Activated CD8-positive, alpha-beta memory T cell treated with anti-CD3 and anti-CD28 coated beads, Interleukin-2, amount 50 U/mL, for 24 hours (primary cell): ENCODE measurements around the gene LIG4.
"Not testable (repeated sequence)": the region's sequence is repeated elsewhere in the genome, so short reads cannot be mapped to it uniquely, and the experiment has no call there.

Experiments
- DNase-seq: peaks from one replicate; pipeline ENCODE4 v3.0.0-alpha.2; 2020; ENCODE audit errors: extremely low read depth

Gene LIG4

DNA sequence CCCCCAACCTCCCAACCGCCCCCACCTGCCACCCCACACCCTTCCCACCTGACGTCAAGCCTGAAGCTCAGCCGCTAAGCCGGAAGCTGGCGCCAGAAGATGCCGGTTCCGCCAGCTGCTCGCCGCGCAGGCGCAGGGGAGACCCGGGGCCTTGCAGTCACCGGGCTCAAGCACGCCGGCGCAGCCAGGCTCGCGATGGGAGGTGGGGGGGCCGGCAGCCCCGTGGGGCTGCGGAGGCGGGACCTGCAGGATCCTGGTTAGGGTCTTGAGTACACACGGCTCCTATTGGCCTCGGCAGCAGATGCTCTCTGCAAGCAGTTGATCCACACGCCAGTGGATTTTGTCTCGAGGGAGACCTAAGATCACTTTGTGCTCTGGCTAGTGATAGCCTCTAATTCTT, at the start of gene LIG4:
Gene LIG4, minus strand, starts transcription at position 101 of the 400 bp plus-strand sequence. CDS start 4,268 bp downstream, outside the sequence.
- DNase-seq = peak; percentile 80

DNA sequence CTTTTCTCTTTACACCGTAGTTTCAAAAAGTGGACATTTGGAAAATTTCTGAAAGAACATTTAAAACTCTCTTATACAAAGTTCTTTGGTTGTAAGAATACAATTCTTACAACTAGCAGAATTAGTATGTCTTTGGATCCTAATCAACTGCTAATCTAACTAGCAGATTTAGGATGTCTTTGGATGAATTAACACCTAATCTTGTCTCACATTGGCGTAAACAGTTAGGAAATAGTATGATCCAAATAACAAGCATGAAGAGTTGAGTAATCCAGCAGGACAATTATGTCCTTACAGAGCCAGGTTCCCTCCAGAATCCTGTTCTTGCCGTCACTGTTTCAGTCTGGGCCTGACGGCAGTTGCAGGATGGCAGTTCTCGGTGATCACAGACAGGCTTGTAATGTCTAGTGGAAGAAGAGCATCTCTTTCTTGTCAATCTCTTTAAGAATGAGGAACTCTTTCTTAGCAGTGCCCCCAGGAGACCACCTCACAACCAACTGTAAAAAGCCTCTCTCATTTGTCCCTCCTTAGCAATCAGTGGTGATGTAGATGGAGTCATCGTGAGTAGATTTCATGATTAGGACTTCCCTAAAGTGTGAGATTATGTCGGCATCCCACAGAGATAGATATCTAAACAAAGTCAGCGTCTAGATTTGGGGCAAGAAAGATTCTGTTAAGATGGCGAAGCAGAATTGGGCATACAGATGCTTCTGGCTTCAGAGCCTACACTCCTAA, 48.5 kb upstream of the LIG4 start:
- no peak for DNase-seq

DNA sequence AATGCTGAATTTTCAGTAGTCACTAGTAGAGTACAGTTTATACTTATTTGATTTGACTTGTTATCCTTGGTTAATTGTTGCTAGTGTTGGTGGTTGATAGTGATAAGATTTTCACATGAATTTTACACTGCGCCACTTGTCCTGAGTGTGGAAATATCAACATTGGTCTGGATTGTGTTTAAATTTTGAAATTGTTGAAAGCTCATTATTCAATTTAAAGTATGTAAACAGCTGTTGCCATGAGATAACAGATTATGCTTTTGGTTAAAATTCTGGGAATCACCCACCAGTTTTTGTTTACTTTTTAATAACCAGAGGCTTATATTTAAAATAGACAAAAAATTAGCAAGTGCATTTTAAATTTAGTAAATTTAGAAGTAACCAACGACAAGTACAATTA, 41.9 kb upstream of the LIG4 start:
- DNase-seq = no peak

DNA sequence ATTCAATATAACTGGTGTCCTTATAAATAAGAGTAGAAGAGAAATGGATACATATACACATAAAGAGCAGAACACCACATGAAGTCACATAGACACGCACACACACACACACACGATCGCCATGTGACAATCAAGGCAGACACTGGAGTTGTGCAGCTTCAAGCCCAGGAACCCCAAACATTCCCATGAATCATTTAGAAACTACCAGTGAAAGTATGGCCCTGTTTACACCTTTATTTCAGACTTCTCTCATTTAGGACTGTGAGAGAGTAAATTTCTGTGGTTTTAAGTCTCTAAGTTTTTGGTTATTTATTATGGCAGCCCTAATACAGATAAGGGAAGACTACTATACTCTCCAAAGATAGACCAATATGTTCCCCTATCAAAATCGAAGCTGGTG, 33.8 kb upstream of the LIG4 start:
- DNase-seq = no peak

DNA sequence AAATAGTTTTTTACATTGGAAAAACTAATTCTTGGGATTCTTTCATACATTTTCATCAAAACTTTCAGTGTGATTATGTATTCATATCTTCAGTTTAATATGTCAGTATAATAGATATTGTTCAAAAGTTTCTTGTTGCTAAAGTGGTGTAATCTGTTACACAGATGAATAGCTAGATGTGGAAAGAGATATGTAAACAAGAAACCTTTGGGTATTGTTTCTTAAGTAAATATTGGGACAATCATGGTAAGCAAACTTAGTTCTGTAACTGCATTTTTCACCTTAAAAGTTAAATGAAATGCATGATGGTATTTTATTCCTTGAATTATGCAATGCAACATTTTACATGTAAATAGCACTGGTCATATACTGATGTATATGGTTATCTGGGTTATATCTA, 15.0 kb upstream of the LIG4 start:
- DNase-seq = no peak

DNA sequence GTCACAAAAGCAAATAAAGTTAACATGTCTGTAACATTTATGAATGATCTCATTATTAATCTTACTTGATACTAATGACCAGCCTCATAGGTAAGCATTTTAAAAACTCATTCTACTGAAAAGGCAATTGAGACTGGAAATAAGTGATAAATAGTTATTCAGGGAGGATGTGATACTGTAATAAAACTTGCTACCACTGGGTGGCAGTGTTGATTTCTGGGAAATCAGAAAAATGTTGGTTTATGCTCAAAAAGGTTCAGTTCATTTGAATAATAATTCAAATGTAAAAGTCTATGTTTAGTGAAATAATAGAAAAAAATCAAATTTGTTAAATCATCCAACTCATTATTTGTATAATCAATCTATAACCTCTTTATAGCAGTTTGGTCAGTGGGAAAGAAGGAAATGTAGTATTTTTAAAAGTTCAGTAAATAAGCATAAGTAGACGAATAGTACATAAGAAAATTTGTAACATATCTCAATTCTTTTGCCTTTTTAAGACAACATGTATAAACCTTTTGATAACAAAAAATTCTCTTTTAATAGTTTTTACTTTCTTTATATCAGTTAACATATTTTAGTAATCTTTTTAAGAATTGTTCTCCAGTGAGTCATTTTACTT, 12.4 kb upstream of the LIG4 start:
- DNase-seq = no peak

DNA sequence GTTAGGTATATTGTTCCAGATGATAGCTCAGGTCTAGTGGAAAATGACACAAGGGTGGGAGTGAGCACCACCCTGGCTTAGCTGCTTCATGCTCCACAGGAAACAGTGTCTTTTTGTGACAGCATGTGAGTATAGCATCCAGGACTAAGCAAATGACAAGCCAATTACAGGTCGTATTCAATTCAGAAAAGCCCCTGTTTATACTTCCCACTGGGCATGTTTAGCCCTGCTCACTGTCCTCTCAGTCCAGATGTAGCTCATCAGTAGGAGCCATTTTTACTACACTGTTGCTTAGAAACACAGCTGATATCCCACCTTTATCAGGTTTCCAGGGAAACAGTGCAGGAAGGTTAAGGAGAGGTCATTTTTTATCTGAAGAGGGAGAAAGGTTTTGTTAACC, 10.8 kb upstream of the LIG4 start:
- DNase-seq = no peak

DNA sequence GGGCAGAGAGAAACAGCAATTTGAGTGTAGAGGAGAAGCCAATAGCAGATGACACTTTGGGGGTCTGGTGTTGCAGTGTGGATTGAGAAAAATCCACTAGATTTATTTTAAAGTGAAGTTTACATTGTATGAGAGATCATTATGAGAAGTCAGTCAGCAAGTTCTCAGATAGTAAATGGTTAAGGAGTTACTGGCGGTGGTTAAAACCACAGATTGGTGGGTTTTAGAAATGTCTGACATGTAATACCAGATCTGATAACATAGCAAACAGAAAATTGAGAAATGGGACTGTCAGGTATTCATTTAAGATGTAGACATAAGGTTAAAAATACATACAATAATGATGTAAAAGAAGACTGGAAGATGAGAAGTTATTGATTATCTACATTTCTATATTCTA, 10.1 kb upstream of the LIG4 start:
- DNase-seq = no peak

DNA sequence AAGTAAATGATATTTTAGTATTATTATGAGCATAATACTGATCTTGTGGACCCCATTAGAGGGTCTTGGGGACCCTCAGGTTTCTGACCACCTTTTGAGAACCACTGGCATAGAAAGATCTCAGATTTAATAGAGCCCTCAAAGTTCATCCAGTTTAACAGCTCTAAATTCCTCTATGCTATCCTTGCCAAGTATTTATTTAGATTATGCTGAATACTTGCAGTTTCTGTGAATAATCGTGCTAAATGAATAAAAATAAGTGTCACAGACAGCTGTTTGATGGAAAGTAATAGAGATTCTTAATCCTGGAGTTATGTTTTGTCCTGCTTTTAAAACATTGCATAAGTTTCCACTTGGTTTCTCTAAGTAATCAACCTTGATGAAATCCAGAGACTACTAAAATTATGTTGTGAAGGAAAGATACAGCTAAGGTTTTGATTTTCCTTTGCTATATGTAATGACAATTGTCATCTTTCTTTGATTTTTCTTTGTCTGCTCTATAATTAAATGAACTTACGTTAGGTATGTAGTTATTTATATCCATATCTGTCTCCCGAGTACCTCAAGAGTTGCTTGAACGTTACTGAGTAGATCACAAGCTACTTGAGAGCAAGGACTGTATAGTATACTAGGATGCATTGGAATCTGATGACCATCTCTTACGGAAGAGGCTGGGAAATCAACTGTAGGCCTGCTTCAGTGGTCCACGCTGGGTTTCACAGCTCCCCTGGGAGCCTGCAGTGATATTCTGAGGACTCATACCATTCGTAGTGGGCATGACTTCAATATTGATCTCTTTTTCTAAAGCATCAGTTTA, 8.6 kb upstream of the LIG4 start:
- DNase-seq = no peak

DNA sequence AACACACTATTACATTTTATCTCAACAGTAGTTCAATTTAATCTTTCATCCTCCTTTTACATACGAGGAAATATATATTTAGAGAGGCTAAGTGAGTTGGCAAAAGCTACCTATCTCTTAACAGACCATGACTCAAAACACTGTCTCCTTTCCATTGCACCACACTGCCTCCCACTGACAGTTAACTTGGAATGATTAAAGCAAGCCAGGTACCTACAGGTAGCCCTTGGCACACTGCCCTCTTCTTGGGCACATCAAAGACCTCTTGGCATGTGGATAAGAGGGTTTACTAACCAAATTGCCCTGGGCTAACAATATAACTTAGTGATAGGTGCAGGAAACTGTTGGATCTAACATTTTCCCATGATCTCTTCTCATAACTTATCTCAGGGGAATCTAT, 4.7 kb upstream of the LIG4 start:
- DNase-seq = no peak

DNA sequence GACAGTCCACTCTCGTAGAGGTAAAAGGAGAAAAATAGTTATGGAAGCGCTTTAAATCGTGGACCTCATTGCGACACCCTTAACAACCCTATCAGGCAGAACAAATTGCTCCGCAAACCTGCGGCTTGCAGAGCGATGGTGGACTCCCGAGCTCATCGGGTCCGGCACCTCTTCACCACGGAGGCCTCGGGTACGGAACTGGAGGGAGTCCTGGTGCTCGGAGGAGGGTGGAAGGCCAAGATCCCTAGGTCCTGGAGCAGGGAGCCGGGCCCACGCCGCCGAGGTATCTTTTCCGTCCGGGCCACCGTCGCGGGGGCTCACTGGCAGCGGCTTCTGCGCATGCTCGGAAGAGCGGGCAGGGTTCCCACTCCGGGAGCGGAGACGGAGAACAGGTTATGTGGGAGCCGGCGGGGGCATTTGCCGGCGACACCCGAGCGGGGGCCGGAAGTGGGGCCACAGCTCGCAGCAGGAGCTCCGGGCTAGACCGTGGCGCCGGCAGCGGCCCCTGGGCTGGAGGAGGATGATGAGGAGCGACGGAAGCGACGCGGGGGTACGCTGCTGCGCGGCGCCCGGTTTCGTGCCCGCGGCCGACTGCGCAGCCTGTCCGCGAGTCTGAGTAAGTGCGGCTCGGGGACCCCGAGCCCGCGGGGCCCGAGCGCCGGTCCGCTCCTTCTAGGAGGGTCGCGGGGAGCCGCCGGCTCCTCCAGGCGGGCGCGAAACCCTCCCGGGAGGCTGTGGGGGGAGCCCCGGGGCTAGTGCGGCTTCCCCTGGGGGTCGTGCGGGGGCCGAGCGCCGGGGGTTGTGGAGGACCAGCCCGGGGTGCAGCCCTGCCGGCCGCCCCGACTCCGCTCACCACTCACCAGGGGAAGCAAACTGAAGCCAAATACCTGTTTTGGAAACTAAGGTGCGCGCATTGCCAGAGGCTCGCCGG, 3.0 kb upstream of the LIG4 start, which contains the start of gene ABHD13:
Gene ABHD13, plus strand, starts transcription at position 349 of the 931 bp plus-strand sequence. CDS start 10,827 bp downstream, outside the sequence.
- DNase-seq = peak; percentile 69

DNA sequence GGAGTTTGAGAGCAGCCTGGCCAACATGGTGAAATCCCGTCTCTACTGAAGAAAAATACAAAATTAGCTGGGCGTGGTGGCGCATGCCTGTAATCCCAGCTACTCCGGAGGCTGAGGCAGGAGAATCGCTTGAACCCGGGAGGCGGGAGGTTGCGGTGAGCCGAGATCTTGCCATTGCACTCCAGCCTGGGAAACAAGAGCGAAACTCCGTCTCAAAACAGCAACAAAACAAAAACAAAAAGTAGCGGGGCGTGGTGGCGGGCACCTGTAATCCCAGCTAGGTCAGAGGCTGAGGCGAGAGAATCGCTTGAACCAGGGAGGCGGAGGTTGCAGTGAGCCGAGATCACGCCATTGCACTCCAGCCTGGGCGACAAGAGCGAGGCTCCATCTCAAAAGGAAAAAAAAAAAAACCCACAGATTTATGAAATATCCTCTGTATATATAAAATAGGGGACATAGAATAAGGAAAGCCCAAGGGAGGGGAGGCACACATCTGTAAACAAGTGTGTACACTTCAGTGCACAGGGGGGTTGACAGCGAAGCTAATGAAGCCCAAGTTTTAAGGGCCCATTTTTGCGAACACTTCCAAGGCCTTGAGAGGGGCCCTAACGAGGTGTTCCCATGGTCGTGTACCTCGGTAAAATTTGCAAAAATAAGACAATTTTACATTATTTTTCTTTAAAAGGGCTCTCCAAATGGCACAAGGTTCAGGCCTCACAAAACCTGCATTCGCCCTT, 2.1 kb upstream of the LIG4 start:
- DNase-seq = not testable (repeated sequence)

DNA sequence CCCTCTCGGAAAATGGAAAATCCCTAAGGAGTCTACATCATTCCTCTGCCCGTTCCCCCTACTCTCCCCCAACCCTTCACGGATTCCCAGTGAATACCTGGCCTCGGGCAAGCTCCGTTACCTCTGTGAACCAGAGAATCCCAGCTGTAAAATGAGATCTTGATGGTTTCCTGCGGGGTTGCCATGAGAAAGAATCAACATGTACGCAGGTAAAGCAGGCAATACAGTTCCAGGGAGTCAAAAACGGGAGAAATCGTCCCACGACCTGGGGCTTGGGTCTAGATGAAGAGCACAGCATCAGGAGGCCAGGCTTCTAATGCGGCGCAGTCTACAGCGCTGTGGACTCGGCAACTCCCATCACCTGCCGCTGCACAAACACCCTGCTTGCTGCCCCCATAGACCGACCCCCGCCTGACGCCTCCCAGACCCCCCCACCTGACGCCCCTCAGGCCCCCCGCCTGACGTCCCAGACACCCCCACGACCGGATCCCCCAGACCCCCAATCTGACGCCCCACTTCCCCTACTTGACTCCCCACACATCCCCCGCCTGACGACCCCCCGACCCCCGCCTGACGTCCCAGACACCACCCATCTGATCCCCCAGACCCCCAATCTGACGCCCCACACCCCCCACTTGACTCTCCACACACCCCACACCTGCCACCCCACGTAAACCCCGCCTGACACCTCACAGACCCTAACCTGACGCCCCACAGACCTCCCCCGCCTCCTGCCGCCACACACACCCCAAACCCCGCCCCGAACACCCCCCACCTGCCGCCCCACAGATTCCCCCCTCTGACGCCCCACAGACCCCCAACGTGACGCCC, 680 bp downstream of the LIG4 start:
- no peak for DNase-seq

DNA sequence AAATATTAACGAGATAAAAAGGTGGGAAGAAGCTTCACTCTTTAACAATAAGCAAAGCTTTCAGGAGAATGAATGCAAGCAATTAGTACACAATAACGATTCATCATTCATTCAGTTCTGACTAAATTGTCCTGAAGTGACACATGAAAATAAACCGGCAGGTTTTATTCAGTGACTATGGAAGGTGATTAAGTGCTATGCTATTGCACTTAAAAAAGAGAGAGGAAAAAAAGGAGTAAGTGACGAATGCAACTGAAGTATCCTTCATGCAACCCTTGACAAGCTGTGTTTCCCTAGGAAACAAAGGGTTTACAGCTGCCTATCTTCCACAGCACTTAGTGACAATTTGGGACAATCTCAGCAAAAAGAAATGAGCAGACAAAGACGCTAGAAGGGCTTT, 1.4 kb downstream of the LIG4 start:
- no peak for DNase-seq

DNA sequence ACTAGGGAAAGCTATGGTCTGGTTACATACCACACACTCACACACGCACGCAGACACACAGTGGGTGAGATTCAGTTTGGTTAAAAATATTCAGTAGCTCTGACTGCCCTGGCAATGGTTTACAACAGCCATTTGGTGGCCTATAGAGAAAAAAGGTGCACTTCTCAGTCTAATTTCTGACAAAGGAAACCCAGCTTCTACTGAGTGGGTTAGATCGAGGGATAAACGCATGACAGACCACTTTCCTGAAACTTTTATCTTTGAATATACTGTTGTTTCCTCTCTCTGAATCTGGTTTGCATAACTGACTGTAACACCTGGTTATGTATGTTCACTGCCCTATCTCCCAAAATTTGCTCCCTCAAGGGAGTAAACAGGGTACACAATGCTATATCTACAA, 2.5 kb downstream of the LIG4 start:
- no peak for DNase-seq

DNA sequence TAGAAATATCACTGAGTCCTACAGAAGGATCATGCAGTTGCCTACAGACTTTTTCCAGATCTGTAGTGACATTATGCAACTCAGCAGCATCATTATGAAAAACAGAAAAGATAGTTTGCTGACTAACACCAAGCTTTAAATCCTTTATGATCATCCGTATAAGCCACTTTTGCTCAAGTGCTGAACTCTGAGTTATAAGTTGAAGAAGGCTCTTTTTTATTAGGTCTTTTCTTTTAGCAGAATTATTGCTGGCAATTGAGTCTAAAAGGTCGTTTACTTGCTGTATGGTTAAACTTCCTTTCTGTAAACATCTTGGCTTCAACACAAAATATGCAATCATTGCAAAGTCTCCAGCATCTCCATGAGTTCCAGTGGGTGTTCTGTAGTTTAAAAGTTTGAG, 4.8 kb downstream of the LIG4 start:
- DNase-seq = no peak

DNA sequence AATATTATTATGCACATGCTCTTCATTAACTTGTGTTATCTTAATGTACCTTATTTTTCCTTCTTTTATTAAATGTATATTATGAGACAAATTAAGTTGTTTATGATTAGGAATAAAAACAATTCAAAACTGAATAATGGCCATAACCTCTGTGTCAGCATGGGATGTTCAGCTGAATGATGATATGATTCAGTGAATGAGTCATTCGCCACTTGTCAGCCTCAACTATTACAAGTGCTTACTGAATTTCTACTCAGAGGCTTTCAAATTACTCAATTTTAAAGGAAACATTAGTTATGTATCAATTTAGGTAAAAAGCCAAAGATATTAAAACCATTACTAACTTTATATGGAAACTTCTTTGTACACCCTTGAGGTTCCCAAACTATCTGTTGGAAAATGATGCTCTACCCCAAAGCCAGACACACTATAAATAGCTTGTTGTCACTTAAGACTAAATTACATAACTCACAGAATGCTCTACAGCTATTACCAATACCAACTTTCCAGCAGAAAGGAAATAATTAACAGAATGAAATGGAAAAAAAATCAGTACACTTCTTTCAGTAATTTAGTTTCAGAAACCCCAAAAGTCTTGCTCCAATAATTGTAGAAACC, 14.4 kb downstream of the LIG4 start:
- no peak for DNase-seq

DNA sequence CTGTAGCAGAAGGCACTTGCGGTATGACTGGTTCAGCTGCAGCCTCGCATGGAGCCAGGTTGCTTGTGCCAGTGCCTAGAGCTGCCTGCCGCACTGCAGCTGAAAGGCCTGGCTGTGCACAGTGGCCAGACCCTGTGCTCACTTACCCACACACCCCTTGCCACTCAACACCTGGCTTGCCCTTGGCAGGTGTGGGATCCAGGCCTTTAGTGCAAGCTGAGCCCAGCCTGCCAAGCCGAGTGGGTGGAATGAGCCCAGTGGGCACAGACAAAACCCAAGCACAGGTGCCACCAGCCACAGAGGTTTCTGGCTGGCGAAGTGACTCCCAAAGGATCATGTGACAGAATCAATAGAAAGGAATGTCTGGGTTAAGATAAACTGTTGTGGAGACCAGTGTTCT, 19.5 kb downstream of the LIG4 start:
- no peak for DNase-seq

DNA sequence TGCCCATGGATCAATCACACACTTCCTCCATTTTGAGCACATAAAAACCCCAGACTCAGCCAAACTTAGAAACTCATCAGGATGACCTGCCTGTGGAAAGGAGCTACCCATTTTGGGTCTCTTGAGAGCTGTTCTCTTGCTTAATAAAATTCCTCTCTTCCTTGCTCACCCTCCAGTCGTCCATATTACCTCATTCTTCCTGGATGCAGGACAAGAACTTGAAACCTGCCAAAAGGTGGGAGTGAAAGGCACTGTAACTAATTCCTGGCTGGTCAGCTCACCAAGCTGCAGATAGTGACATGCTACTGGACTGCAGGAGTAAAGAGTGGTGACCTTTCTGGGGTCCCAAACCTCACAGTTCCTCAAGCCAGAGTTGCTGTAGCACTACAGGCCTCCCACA, 20.2 kb downstream of the LIG4 start:
- DNase-seq = no peak
